Subcutaneous adipose tissue (tissue), 4 donors: ENCODE data around the gene CLIC6. TPM values are rescaled to one million over a fixed set of nuclear protein-coding genes. Genes with fewer than 3 reads are reported as not detected.

ENCODE experiments used
- total RNA-seq, 4 donors: library from RNA; depleted of rRNA; stranded (reverse); fragments of >200 nt; gene quantifications; one replicate each; pipeline ENCODE4 v1.1.0, GENCODE V29; 2016
- TF ChIP-seq, protein P1 (sequence below): fragments of 450-650 bp; IDR thresholded peaks from one replicate; pipeline ENCODE4 v1.5.1; 2016; ENCODE audit warnings: low read depth, mild to moderate bottlenecking, control low read depth, antibody characterized with exemption, moderate library complexity

Gene CLIC6
- total RNA-seq, 4 donors from 2014 or later, result 10.4 to 37.7 (median 20.3) TPM

DNA sequence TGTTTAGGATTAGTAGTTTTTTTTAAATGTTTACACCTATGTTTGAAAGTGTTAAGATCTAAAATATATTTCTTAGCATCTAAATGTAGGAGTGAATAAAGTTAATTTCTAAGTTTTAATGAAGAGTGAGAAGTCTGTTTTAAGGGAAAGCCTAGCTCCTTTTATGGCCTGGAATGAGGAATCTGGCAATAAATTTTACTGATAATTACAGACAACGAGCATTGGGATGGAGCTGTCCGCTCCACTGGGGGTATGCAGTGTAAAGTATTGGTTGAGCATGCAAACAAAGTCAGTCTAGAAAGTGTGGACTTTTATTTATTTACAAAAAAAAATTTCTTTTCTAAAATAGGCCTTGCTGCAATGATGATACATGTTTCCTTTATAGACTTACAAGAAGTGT is 19.0 kb downstream of the CLIC6 start:
- TF ChIP-seq, protein P1, sequence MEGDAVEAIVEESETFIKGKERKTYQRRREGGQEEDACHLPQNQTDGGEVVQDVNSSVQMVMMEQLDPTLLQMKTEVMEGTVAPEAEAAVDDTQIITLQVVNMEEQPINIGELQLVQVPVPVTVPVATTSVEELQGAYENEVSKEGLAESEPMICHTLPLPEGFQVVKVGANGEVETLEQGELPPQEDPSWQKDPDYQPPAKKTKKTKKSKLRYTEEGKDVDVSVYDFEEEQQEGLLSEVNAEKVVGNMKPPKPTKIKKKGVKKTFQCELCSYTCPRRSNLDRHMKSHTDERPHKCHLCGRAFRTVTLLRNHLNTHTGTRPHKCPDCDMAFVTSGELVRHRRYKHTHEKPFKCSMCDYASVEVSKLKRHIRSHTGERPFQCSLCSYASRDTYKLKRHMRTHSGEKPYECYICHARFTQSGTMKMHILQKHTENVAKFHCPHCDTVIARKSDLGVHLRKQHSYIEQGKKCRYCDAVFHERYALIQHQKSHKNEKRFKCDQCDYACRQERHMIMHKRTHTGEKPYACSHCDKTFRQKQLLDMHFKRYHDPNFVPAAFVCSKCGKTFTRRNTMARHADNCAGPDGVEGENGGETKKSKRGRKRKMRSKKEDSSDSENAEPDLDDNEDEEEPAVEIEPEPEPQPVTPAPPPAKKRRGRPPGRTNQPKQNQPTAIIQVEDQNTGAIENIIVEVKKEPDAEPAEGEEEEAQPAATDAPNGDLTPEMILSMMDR, result no peak

DNA sequence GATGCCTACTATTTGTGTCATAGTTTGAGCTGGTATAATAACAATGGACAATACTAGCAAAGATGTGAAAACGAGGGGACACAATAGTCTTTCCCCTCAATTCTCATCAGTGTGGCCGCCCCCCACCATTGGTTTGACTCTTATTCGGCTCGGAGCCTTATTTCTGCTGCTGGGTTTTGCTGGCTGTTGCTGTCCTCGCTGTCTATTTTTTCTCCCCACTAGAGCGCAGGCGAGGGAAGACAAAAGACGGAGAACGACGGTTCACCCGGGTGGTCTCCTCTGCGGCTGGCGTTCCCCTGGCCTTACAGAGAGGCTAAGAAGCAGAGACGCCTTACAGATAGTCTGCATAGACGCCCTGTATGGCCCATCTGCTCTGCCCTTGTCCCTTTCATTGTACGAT is 19.4 kb downstream of the CLIC6 start:
- TF ChIP-seq, protein P1, result no peak

DNA sequence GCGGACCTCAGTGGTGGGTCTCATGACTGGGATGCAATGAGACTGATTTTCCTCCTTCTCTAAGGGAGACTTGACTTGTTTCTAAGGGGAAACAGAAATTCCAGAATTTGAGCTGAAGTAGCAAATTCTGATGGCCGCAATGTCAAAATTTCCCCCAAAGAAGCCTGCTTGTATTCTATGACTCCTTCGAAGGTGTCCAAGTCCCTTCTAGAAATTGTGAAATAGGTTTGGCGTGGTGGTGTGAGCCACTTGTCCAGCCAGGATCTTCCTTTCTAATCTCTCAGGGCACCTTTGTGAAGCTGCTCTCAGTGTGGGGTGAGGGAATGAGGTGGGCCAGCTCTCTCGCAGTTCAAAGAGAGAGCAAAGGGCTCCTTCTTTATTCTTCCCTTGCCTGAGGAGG is 19.9 kb downstream of the CLIC6 start:
- TF ChIP-seq, protein P1, result no peak

DNA sequence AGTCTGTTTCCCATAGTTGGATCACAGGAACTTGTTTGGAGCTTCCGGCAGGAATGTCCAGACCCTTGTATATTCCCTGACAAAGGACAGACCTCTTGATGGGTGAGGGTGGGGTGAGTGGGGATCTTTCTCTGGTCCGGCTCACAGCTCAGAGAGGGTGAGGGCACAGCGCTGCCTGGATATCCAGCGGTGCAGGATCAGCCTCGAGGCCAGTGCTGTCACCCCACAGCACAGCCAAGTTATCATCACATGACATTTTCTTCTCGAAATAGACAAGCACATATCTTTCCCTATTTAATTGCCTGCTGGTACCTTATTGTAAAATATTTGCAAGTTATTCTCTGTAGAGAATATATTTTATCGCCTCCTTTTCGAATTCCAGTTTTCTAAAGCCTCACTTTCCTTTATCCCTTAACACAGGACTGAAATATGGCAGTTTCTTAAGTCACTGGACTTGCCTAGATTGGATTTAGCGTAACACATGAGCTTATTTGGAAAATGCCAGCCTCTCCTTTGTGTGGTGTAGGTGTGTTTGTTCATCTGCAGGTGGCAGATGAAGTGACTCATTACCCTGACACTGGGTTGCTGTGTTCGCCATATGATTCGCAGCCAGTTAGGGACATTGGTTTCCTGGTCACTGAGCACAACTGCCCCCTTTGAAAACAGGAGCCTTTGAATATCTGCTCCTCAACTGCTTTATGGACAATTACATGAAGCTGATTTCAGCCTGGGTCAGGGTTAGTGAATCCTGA is 21.4 kb downstream of the CLIC6 start:
- TF ChIP-seq, protein P1, result no peak

DNA sequence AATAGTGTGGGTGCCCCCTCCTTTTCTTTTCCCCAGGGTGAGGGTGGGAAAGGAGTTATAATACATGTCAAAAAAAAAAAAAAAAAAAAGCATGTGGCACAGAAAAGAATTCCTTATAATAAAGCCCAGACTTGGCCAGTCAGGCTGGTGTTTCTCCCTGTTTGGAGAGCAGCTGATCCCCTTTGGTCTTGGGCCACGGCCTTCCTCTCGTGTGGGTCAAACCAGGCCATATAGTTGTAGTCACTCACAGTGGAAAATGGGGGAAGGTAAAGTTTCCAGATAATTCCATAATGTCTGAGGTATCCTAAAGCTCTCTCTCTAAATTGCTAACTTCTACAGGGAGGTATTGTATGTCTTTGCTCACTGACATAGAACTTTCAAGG is 22.0 kb downstream of the CLIC6 start:
- TF ChIP-seq, protein P1, result no peak

DNA sequence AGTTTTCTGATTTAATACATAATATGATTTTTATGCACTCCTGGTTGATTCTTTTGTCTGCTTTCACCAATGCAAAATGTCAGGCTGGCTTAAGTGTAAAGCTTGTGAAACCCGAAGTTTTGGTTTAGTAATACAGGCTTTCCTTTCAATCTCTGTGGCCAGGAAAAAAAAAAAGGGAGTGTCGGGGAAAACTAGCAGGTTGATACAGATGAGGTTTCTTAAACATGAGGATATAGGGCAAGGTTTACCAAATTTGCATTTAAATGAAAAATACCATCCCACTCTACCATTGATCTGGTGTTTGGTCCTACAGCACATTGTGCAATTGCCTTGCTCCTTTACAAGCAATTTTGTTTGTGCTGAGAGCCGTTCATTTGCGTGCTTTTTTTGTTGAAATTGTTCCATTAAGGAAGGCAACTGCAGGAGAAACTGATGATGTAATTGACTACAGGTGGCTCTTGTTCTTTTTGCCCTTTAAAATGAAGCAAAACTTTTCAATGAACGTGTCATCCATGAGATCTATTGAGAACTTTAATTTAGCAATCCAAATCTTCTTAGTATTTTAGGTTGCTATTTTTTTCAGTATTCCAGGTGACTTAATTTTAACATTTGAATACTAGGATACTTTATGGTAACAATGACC is 22.7 kb downstream of the CLIC6 start:
- TF ChIP-seq, protein P1, result no peak

DNA sequence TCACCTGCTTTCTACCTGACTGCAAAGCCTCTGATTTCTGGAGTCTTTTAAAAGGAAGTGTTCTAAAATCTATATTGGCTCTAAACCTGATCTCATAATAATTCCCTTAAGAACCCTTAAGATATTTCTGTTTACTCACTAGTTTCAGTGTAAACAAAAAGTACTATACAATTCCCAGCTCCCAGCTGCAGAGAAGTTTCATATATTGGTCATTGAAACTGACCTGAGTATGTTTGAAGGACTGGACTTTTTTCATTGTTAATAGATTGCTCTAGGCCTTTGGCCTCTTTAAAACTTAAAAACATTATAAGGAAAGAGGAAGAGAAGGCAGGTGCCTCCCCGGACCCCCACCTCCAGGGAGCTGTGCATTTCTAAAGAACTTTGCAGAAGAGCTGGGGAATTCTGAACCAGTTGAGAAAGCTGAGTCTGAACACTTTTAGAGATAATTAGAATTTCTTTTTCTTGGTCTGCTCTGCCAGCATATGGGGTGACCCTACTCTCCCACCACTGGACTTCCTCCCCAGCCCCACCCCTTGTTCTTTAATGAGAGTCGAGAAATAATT is 23.7 kb downstream of the CLIC6 start:
- TF ChIP-seq, protein P1, result no peak
